ENCODE data around the gene MCRIP2. TPM values are rescaled to one million over a fixed set of nuclear protein-coding genes. Genes with fewer than 3 reads are reported as not detected.

MCRIP2 gene
- total RNA-seq, 2 donors from 2014 or later: 33.7 to 52.0 TPM

GRCh38 chr16:692356-693108 is 50.9 kb downstream of the MCRIP2 start:
- H3K9me3 Mint-ChIP-seq: no peaks in the 10 kb centered on the region
- no peak for ATAC-seq
- H3K27ac Mint-ChIP-seq: peak overlapping the region in 1 of 2 donors; percentile 95
- no peak for DNase-seq (ENCODE audit: low spot score in 2 of 2)
- peaks cover 0 to 5% of the 10 kb centered on the region in 2 donors for H3K36me3 Mint-ChIP-seq

- DNase-seq (ENCODE audit: low spot score in 2 of 2): no peak
- peaks cover 0 to 5% of the 10 kb centered on the region in 2 donors for H3K36me3 Mint-ChIP-seq
- H3K9me3 Mint-ChIP-seq: no peaks in the 10 kb centered on the region
- ATAC-seq: no peak
- no peak overlapping the region for H3K27ac Mint-ChIP-seq
Observed at GRCh38 chr16:693364-693763, 51.7 kb downstream of the MCRIP2 start.

GRCh38 chr16:693766-694165 is 52.1 kb downstream of the MCRIP2 start:
- Mint-ChIP-seq H3K36me3 (peaks cover 0 to 5% of the 10 kb centered on the region in 2 donors), H3K27ac (no peak overlapping the region), H3K9me3 (no peaks in the 10 kb centered on the region)
- no peak for DNase-seq (ENCODE audit: low spot score in 2 of 2)
- ATAC-seq: no peak

GRCh38 chr16:694187-694862 is 52.7 kb downstream of the MCRIP2 start:
- Mint-ChIP-seq H3K27ac (no peak overlapping the region), H3K9me3 (no peaks in the 10 kb centered on the region), H3K36me3 (peaks cover 0 to 5% of the 10 kb centered on the region in 2 donors)
- ATAC-seq (no peak), DNase-seq (ENCODE audit: low spot score in 2 of 2) (no peak)

- H3K27ac Mint-ChIP-seq: no peak overlapping the region
- DNase-seq (ENCODE audit: low spot score in 2 of 2) (no peak), ATAC-seq (peak in 1 of 2 donors; percentile 2)
- H3K36me3 Mint-ChIP-seq: peaks cover 0 to 5% of the 10 kb centered on the region in 2 donors
- H3K9me3 Mint-ChIP-seq: no peaks in the 10 kb centered on the region
Observed at GRCh38 chr16:694863-695354, 53.3 kb downstream of the MCRIP2 start.

- peak; percentile 82 to 85 for ATAC-seq
- H3K27ac Mint-ChIP-seq: peak overlapping the region in 1 of 2 donors; percentile 22
Observed at GRCh38 chr16:695355-696089, 53.9 kb downstream of the MCRIP2 start.

More at GRCh38 chr16:695355-696089, 53.9 kb downstream of the MCRIP2 start:
- H3K36me3 Mint-ChIP-seq: peaks cover 0 to 5% of the 10 kb centered on the region in 2 donors
- no peaks in the 10 kb centered on the region for H3K9me3 Mint-ChIP-seq
- DNase-seq (ENCODE audit: low spot score in 2 of 2): peak; percentile 82 to 83

Other genes with a start within 250 kb of the MCRIP2 start
- 10 to 100 TPM; 15.6 to 58.4 TPM for gene NME4, start 244.6 kb upstream of the MCRIP2 start, total RNA-seq
- gene DECR2, start 239.9 kb upstream of the MCRIP2 start, total RNA-seq: 10 to 100 TPM; 12.6 to 14.6 TPM
- 10 to 100 TPM; 18.6 to 32.0 TPM for gene RAB11FIP3, start 216.2 kb upstream of the MCRIP2 start, total RNA-seq
- 10 to 100 TPM; 55.5 to 76.5 TPM for gene CAPN15, start 114.1 kb upstream of the MCRIP2 start, total RNA-seq
- gene PRR35, start 81.4 kb upstream of the MCRIP2 start, total RNA-seq: not detected
- gene NHLRC4, start 74.8 kb upstream of the MCRIP2 start, total RNA-seq: 1 to 10 TPM in 1 of 2 donors, under 1 TPM in 1; 0.59 to 1.8 TPM
- 10 to 100 TPM; 21.9 to 24.2 TPM for gene PIGQ, start 71.9 kb upstream of the MCRIP2 start, total RNA-seq
- gene RAB40C, start 51.8 kb upstream of the MCRIP2 start, total RNA-seq: 10 to 100 TPM; 12.1 to 13.0 TPM
- gene WFIKKN1, start 10.8 kb upstream of the MCRIP2 start, total RNA-seq: under 1 TPM; 0.33 to 0.71 TPM
- 100 to 1,000 TPM in 1 of 2 donors, 10 to 100 TPM in 1; 47.2 to 120 TPM for gene METTL26, start 5.5 kb upstream of the MCRIP2 start, total RNA-seq
- 100 to 1,000 TPM in 1 of 2 donors, 10 to 100 TPM in 1; 36.1 to 101 TPM for gene WDR90, start 7.5 kb downstream of the MCRIP2 start, total RNA-seq
- gene RHOT2, start 26.3 kb downstream of the MCRIP2 start, total RNA-seq: 100 to 1,000 TPM; 112 to 118 TPM
- gene RHBDL1, start 33.8 kb downstream of the MCRIP2 start, total RNA-seq: 1 to 10 TPM; 1.3 to 4.6 TPM
- 10 to 100 TPM; 61.2 to 69.9 TPM for gene STUB1, start 38.6 kb downstream of the MCRIP2 start, total RNA-seq
- 10 to 100 TPM; 11.0 to 24.7 TPM for gene JMJD8, start 42.5 kb downstream of the MCRIP2 start, total RNA-seq
- gene WDR24, start 48.6 kb downstream of the MCRIP2 start, total RNA-seq: 10 to 100 TPM; 16.0 to 19.1 TPM
- 10 to 100 TPM in 1 of 2 donors, 1 to 10 TPM in 1; 2.8 to 16.4 TPM for gene FBXL16, start 64.0 kb downstream of the MCRIP2 start, total RNA-seq
- 10 to 100 TPM; 10.1 to 14.7 TPM for gene METRN, start 73.3 kb downstream of the MCRIP2 start, total RNA-seq
- gene ANTKMT, start 79.3 kb downstream of the MCRIP2 start, total RNA-seq: 10 to 100 TPM; 17.6 to 22.6 TPM
- 10 to 100 TPM in 1 of 2 donors, 1 to 10 TPM in 1; 6.2 to 10.7 TPM for gene CCDC78, start 84.6 kb downstream of the MCRIP2 start, total RNA-seq
- gene HAGHL, start 85.3 kb downstream of the MCRIP2 start, total RNA-seq: 10 to 100 TPM; 22.2 to 24.5 TPM
- 100 to 1,000 TPM in 1 of 2 donors, 10 to 100 TPM in 1; 41.7 to 122 TPM for gene CIAO3, start 99.2 kb downstream of the MCRIP2 start, total RNA-seq
- gene MSLN, start 118.9 kb downstream of the MCRIP2 start, total RNA-seq: not detected
- 10 to 100 TPM; 11.2 to 27.1 TPM for gene RPUSD1, start 146.6 kb downstream of the MCRIP2 start, total RNA-seq
- 100 to 1,000 TPM in 1 of 2 donors, 10 to 100 TPM in 1; 98.7 to 116 TPM for gene CHTF18, start 146.8 kb downstream of the MCRIP2 start, total RNA-seq
- gene GNG13, start 158.9 kb downstream of the MCRIP2 start, total RNA-seq: not detected